PC-3 (cell line): Measurements from ENCODE around the gene TIMM17A.

Source experiments
- EZH2 ChIP-seq: fragments of 300-600 bp; sonication (generic); IDR thresholded peaks from one replicate; pipeline ENCODE4 v1.6.1; 2017; ENCODE audit warnings: antibody characterized with exemption, mild to moderate bottlenecking, low read length; ENCODE audit not compliant: unreplicated experiment
- EZH2phosphoT487 ChIP-seq: fragments of 300-600 bp; sonication (generic); IDR thresholded peaks from 2 replicates; pipeline ENCODE4 v1.6.1; 2018; ENCODE audit warnings: mild to moderate bottlenecking, antibody characterized with exemption, low read length, borderline replicate concordance
- TF ChIP-seq, protein P1 (sequence below): fragments of 300-600 bp; sonication (generic); conservative IDR thresholded peaks from 2 replicates; pipeline ENCODE4 v1.5.1; 2017; ENCODE audit warnings: antibody characterized with exemption, low read depth, mild to moderate bottlenecking, low read length

DNA sequence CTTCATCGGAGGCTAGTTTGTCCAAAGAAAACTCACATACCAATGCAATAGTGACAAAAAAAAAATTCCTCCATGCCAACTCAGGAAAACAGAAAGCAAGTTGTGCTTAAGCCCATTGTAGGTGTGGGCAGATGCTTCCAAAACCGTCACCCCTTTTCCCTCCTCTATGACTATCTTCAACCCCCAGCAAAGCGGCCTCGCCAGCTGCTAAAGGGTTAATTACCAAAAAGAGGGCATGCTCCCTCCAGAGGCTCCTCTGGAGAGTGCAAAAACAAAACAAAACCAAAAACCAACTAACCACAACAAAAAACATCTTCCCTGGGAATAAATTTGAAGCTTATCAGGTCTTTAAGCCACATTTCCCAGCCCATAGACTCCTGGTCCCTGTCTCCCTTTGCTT, 10.1 kb upstream of the TIMM17A start:
- TF ChIP-seq, protein P1, sequence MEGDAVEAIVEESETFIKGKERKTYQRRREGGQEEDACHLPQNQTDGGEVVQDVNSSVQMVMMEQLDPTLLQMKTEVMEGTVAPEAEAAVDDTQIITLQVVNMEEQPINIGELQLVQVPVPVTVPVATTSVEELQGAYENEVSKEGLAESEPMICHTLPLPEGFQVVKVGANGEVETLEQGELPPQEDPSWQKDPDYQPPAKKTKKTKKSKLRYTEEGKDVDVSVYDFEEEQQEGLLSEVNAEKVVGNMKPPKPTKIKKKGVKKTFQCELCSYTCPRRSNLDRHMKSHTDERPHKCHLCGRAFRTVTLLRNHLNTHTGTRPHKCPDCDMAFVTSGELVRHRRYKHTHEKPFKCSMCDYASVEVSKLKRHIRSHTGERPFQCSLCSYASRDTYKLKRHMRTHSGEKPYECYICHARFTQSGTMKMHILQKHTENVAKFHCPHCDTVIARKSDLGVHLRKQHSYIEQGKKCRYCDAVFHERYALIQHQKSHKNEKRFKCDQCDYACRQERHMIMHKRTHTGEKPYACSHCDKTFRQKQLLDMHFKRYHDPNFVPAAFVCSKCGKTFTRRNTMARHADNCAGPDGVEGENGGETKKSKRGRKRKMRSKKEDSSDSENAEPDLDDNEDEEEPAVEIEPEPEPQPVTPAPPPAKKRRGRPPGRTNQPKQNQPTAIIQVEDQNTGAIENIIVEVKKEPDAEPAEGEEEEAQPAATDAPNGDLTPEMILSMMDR: peak; percentile 41
- no peak for TF ChIP-seq EZH2
- no peak for TF ChIP-seq EZH2phosphoT487
